ENCODE data around the gene CFAP65. TPM values are rescaled to one million over a fixed set of nuclear protein-coding genes. Genes with fewer than 3 reads are reported as not detected.

CFAP65 gene
- total and polyA plus RNA-seq, 2 of the 4 experiments (the other 2 are of a cell fraction): not detected

DNA sequence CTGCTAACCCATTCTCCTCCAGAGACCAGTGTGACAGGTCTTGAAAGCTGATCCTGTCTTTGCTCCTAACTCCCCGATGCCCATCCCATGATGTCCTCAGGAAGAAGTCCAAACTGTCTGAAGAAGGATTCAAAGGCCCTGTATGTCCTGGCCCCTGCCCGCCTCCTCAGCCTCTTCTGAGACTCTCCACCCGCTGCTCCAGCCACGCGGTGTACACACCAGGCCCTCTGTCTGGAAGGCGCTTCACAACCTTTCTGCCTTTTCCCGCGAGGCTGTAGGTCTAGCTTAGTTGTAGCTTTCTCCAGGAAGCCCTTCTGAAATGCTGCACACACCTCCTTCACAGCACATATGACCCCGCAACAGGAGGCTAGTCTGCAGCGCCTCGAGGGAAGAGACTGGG is 24.6 kb downstream of the CFAP65 start:
- ChIA-PET POLR2A (ENCODE audit: unreplicated experiment) (no interaction called here), CTCF (interaction anchor here (0.7 kb wide), 1 partner anchor 13 kb away, joined by 4 read pairs; no protein-coding TSS in a partner anchor)
- Histone ChIP-seq H3K4me1 (ENCODE audit: control insufficient read depth, insufficient read depth, low read length) (no peaks in the 10 kb centered on the region), H3K4me2 (ENCODE audit: low read depth, low read length) (no peak overlapping the region), H3K56ac (ENCODE audit: extremely low read depth, insufficient read depth, low read length) (no peak overlapping the region), H2AFZ (replicated peaks; ENCODE audit: low read length, poor library complexity) (no peak overlapping the region), H4K20me1 (ENCODE audit: insufficient read depth, low read length) (no peaks in the 10 kb centered on the region), H3K23ac (ENCODE audit: low read depth, low read length) (no peak overlapping the region), H4K5ac (ENCODE audit: low read depth, low read length) (no peak overlapping the region), H2BK20ac (ENCODE audit: low read depth, low read length) (no peak overlapping the region), H4K91ac (ENCODE audit: insufficient read depth, low read depth, low read length) (no peak overlapping the region), H3K36me3 (ENCODE audit: control insufficient read depth, insufficient read depth, low read length) (no peaks in the 10 kb centered on the region), H3K4ac (ENCODE audit: low read depth, low read length) (no peak overlapping the region), H2BK120ac (ENCODE audit: low read depth, low read length) (no peak overlapping the region), H2AK9ac (replicated peaks; ENCODE audit: low read depth, low read length, poor library complexity) (no peak overlapping the region), H3K27ac (ENCODE audit: insufficient read depth, low read length) (no peak overlapping the region), H2BK15ac (ENCODE audit: low read depth, low read length) (no peak overlapping the region), H2AK5ac (ENCODE audit: low read depth, low read length) (no peak overlapping the region), H3K9me3 (ENCODE audit: control insufficient read depth, insufficient read depth, low read length) (no peaks in the 10 kb centered on the region), H3K18ac (ENCODE audit: low read depth, low read length) (no peak overlapping the region), H3K14ac (replicated peaks; ENCODE audit: low read depth, low read length) (no peak overlapping the region), H4K8ac (ENCODE audit: low read depth in 2 of 2, low read length in 2 of 2) (no peak overlapping the region), H2BK5ac (ENCODE audit: low read depth, low read length, poor library complexity, severe bottlenecking) (no peak overlapping the region), H3K79me1 (ENCODE audit: low read depth in 1 of 2, low read length in 2 of 2) (no peaks in the 10 kb centered on the region), H3K9ac (ENCODE audit: low read depth, low read length) (no peak overlapping the region), H3K9me1 (ENCODE audit: insufficient read depth, low read length) (peaks cover 3% of the 10 kb centered on the region; the same call in 1 of the 2 replicates), H3K27me3 (ENCODE audit: control insufficient read depth, insufficient read depth, low read length) (peaks cover 57% of the 10 kb centered on the region), H3K4me3 (ENCODE audit: insufficient read depth, low read depth, low read length) (no peak overlapping the region)
- intact Hi-C loops (cut with micrococcal nuclease): no loop called here
- WGBS, 2 experiments (ENCODE audit: extremely low coverage in 2 of 2, insufficient read length in 1 of 2): 83% methylated on average over 4 of the region's 11 CpGs; no CpG with 5 or more reads in 1 of the 2 experiments
- TF ChIP-seq BHLHE40 (IDR thresholded peaks at IDR 0.05; ENCODE audit: low read depth, low read length) (no peak), RFX5 (IDR thresholded peaks at IDR 0.05; ENCODE audit: low read depth, low read length) (no peak), CEBPB (IDR thresholded peaks at IDR 0.05; ENCODE audit: low read depth, low read length) (no peak), SMC3 (IDR thresholded peaks at IDR 0.05; ENCODE audit: low read depth, low read length) (no peak), MXI1 (IDR thresholded peaks at IDR 0.05; ENCODE audit: borderline replicate concordance, low read depth, low read length) (no peak), MAZ (IDR thresholded peaks at IDR 0.05; ENCODE audit: borderline replicate concordance, low read depth, low read length) (no peak), POLR2A (IDR thresholded peaks at IDR 0.05; ENCODE audit: low read depth, low read length) (no peak), FOS (IDR thresholded peaks at IDR 0.05; ENCODE audit: low read depth, low read length) (no peak), NFE2L2 (IDR thresholded peaks at IDR 0.05; ENCODE audit: low read depth, low read length) (no peak), MAFK (IDR thresholded peaks at IDR 0.05; ENCODE audit: low read depth, low read length) (no peak)
- DNase-seq (no peak), ATAC-seq (ENCODE audit: low read depth) (no peak)
- in situ Hi-C loops (cut with MboI; ENCODE audit: low sequenced_read_pairs): no loop called here
- BruUV-seq (replicated peaks): no TSS peak
- dilution Hi-C loops (cut with HindIII; ENCODE audit: low sequenced_read_pairs, unreplicated experiment): no loop called here

All from IMR-90 (cell line).